Ovary (tissue), 9 donors: ENCODE results near the gene VDAC2. TPM values are rescaled to one million over a fixed set of nuclear protein-coding genes. Genes with fewer than 3 reads are reported as not detected.

Experiments used
- DNase-seq, 5 donors: peaks; one replicate each; pipeline ENCODE4 v3.0.0-alpha.2; 2019 to 2020
- H3K27ac ChIP-seq, 2 donors: fragments of 200-600 bp; one replicate each; pipeline versions ENCODE4 v1.5.1 to v1.8.0; 2019 to 2022
- H3K27me3 ChIP-seq: fragments of 200-600 bp; one replicate; pipeline ENCODE4 v1.8.0; 2022
- H3K36me3 ChIP-seq: fragments of 200-600 bp; sonication (generic); one replicate; pipeline ENCODE4 v1.5.1; 2019
- H3K4me1 ChIP-seq: one replicate; pipeline ENCODE4 v1.8.1; 2013; ENCODE audit warnings: mild to moderate bottlenecking, moderate library complexity; ENCODE audit not compliant: insufficient read depth
- H3K4me3 ChIP-seq: fragments of 200-600 bp; sonication (generic); one replicate; pipeline ENCODE4 v1.5.1; 2017
- H3K9me3 ChIP-seq, 2 donors: fragments of 200-600 bp in 1 of 2; sonication (generic) in 1 of 2; one replicate each; pipeline versions ENCODE4 v1.5.1 to v1.8.1; 2013 to 2019; ENCODE audit warnings: mild to moderate bottlenecking in 1 of 2, moderate library complexity in 1 of 2
- EP300 ChIP-seq: sonication (generic); formaldehyde crosslinking; IDR thresholded peaks from one replicate; pipeline ENCODE4 v1.6.1; 2017; ENCODE audit warnings: antibody characterized with exemption
- POLR2A ChIP-seq: fragments of 450-650 bp; IDR thresholded peaks from one replicate; pipeline ENCODE4 v1.6.1; 2017; ENCODE audit warnings: antibody characterized with exemption, mild to moderate bottlenecking, moderate library complexity
- WGBS, 3 donors: extraction: QIAGEN DNeasy Blood & Tissue Kit in 1 of 3; methylation state at CpG; one replicate each; pipeline versions ENCODE4 v1.1.5 to v1.1.7; 2013 to 2017; 5-methylcytosine and 5-hydroxymethylcytosine counted together
- intact Hi-C, 4 donors: fragments of 100-400 bp; cut with DNase I; formaldehyde crosslinking; loops; one replicate each; pipeline versions ENCODE4 v1.11.0 to v1.15.1; 2022 to 2023
- polyA plus RNA-seq, 2 donors: library from polyadenylated mRNA; stranded (reverse); fragments of 200-250 nt in 1 of 2; fragments of 350-450 nt in 1 of 2; fragmentation: Illumina TruSeq in 1 of 2; extraction: RNeasy Lipid Tissue Mini Kit (QIAGEN cat#74804) in 1 of 2; gene quantifications; one replicate each; pipeline ENCODE4 v1.2.3, GENCODE V29; 2013 to 2014
- total RNA-seq, 7 donors: library from RNA; depleted of rRNA in 2 of 7; stranded (reverse); fragments of >200 nt in 2 of 7; fragmentation: NEBNext Ultra II Directional in 3 of 7; extraction: Animal tissue kit (Norgen Biotek cat#: 25700) in 3 of 7; gene quantifications; one replicate each; pipeline versions ENCODE4 v1.1.0 to v1.2.4, GENCODE V29; 2016 to 2023
- TF ChIP-seq, protein P1 (sequence below), 3 donors: fragments of 450-650 bp in 2 of 3; fragments of 200-600 bp in 1 of 3; IDR thresholded peaks; one replicate each; pipeline versions ENCODE4 v1.5.1 to v1.8.0; 2016 to 2022; ENCODE audit warnings: antibody characterized with exemption in 3 of 3, mild to moderate bottlenecking in 1 of 3
- donor health status: DM: no; HTN: no; CAD: no; lungs with moderate emphysema.
- donor health status: DM: no; HTN: no; CAD: no.
- donor health status: Bipolar disorder and iron deficiency.
- donor health status: DM: yes; HTN: yes; CAD: no.
- donor health status: DM: no; HTN: no; CAD: no.
- donor health status: DM: yes; HTN: yes; CAD: no.

The VDAC2 gene
- total and polyA plus RNA-seq, 9 donors, result 106 to 252 (median 141) TPM

DNA sequence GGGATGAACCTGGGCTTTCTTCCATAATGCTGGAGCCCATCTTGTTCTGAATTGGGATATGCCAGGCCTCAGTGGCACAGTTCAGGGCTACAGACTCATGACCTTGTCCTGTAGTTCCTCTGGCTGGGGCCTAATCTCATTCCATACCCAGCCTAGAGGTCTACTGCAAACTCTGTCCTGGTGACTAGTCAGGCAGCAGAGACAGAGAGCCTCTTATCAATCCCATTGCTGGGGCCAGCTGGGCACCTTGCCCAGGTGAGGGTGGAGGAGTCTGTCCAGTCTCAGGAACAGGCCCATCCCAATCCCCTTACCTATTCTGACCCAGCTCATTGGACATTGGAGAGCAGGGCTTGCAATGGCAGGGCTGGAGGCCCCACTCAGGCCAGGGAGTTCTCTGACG, 53.2 kb downstream of the VDAC2 start:
- 100% methylated on average over 1 of the region's 1 CpG for WGBS, 3 donors
- Histone ChIP-seq H3K4me1 (peaks cover 4% of the 10 kb centered on the region), H3K4me3 (no peak overlapping the region), H3K27me3 (no peaks in the 10 kb centered on the region), H3K9me3 (no peaks in the 10 kb centered on the region), H3K36me3 (no peaks in the 10 kb centered on the region), H3K27ac (no peak overlapping the region)
- TF ChIP-seq EP300, result no peak
- TF ChIP-seq, protein P1, sequence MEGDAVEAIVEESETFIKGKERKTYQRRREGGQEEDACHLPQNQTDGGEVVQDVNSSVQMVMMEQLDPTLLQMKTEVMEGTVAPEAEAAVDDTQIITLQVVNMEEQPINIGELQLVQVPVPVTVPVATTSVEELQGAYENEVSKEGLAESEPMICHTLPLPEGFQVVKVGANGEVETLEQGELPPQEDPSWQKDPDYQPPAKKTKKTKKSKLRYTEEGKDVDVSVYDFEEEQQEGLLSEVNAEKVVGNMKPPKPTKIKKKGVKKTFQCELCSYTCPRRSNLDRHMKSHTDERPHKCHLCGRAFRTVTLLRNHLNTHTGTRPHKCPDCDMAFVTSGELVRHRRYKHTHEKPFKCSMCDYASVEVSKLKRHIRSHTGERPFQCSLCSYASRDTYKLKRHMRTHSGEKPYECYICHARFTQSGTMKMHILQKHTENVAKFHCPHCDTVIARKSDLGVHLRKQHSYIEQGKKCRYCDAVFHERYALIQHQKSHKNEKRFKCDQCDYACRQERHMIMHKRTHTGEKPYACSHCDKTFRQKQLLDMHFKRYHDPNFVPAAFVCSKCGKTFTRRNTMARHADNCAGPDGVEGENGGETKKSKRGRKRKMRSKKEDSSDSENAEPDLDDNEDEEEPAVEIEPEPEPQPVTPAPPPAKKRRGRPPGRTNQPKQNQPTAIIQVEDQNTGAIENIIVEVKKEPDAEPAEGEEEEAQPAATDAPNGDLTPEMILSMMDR (IDR thresholded peaks at IDR 0.05), result no peak
- DNase-seq, result no peak
- intact Hi-C loops, result no loop called here

DNA sequence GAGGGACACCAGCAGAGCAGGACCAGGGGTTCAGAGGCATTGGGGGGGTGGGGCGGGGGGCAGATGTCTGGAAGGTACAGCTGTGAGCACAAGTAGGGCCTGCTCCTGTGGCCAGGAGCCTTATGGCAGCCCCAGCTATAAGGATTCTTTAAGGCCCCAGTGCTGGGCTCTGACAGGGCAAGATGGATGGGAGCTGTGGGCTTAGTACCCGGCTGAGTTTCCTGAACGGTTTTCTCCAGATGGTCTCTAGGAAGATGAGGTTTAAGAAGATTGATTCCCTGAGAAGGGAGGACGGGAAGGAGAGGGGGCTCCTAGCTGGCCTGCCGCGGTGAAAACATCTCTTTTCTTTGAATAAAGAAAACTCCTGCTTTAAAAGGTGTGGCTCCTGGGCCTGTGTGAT, 55.3 kb downstream of the VDAC2 start:
- Histone ChIP-seq H3K4me1 (peaks cover 4% of the 10 kb centered on the region), H3K9me3 (no peaks in the 10 kb centered on the region), H3K27ac (no peak overlapping the region), H3K4me3 (no peak overlapping the region), H3K36me3 (no peaks in the 10 kb centered on the region), H3K27me3 (no peaks in the 10 kb centered on the region)
- TF ChIP-seq, protein P1 (IDR thresholded peaks at IDR 0.05), result no peak
- TF ChIP-seq POLR2A (no peak), EP300 (no peak)
- 69 to 80% (median 77%) methylated on average over 6 of the region's 6 CpGs for WGBS, 3 donors
- intact Hi-C loops, result no loop called here
- no peak for DNase-seq

DNA sequence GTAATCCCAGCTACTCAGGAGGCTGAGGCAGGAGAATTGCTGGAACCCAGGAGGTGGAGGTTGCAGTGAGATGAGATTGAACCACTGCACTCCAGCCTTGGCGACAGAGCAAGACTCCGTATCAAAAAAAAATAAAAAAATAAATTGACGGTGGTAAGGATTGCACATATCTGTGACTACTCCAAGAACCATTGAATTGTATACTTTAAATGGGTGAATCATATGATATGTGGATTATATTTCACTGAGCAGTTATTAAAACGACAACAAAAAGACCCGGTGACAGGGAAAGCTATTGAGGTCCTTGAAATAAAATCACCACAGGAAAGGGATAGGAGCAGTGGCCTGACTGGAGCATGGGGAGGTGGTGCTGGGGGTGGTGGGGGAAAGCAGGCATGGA, 56.3 kb downstream of the VDAC2 start:
- WGBS, 3 donors, result 77 to 82% (median 81%) methylated on average over 5 of the region's 5 CpGs
- Histone ChIP-seq H3K9me3 (no peaks in the 10 kb centered on the region), H3K36me3 (no peaks in the 10 kb centered on the region), H3K27ac (no peak overlapping the region), H3K4me1 (peaks cover 1% of the 10 kb centered on the region), H3K27me3 (no peaks in the 10 kb centered on the region), H3K4me3 (no peak overlapping the region)
- TF ChIP-seq, protein P1 (IDR thresholded peaks at IDR 0.05), result no peak
- no peak for TF ChIP-seq POLR2A
- TF ChIP-seq EP300, result no peak
- DNase-seq, result no peak
- intact Hi-C loops, result no loop called here

DNA sequence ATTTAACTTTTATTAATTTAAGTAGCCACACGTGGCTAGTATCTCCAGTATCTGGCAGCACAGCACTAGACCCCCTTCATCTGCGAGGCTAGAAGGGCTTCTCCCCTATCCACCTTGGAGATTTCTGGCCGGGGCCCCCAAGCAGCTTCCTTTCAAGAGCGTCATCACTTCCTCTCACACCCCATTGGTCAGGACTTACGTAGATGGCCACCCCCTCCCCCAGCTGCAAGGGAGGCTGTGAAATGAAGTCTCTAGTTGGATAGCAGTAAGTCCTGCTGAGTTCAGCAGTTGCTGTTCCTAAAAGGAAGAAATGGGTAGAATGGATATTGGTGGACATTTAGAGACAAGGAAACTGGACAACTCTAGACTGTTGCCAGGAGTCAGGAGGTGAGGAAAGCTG, 59.0 kb downstream of the VDAC2 start:
- H3K27ac ChIP-seq, result no peak overlapping the region
- TF ChIP-seq POLR2A (no peak), EP300 (no peak)
- TF ChIP-seq, protein P1 (IDR thresholded peaks at IDR 0.05), result no peak
- no peaks in the 10 kb centered on the region for H3K4me1 ChIP-seq
- no peak overlapping the region for H3K4me3 ChIP-seq
- intact Hi-C loops, result no loop called here
- H3K27me3 ChIP-seq, result no peaks in the 10 kb centered on the region
- no peaks in the 10 kb centered on the region for H3K9me3 ChIP-seq
- WGBS, 3 donors, result 77 to 95% (median 85%) methylated on average over 5 of the region's 5 CpGs
- no peaks in the 10 kb centered on the region for H3K36me3 ChIP-seq
- DNase-seq, result no peak

DNA sequence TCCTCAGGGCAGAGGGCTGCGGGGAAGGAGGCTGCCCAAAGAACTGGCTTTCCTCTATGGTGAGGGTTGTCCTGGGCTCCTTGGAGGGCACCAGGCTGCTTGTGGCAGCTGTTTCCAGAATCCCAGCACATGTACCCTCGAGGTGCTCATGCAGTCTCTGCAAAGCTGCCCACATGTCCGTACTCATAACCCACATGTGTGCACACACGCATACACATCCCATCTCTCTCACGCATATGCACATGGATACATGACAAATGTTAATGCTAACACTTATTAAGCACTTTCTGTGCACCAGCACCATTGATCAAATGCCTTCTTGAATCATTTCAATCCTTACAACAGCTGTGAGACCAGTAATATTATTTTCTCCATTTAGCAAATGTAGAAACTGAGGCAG, 61.5 kb downstream of the VDAC2 start:
- H3K9me3 ChIP-seq, result no peaks in the 10 kb centered on the region
- no peaks in the 10 kb centered on the region for H3K4me1 ChIP-seq
- H3K27me3 ChIP-seq, result no peaks in the 10 kb centered on the region
- H3K4me3 ChIP-seq, result no peak overlapping the region
- no peaks in the 10 kb centered on the region for H3K36me3 ChIP-seq
- intact Hi-C loops, result no loop called here
- WGBS, 3 donors, result 92 to 96% (median 92%) methylated on average over 5 of the region's 5 CpGs
- no peak for DNase-seq
- TF ChIP-seq, protein P1 (IDR thresholded peaks at IDR 0.05), result no peak
- TF ChIP-seq POLR2A, result no peak
- no peak for TF ChIP-seq EP300
- H3K27ac ChIP-seq, result no peak overlapping the region
